PC-9 (cell line): ENCODE results near the gene ANXA8L1. TPM values are rescaled to one million over a fixed set of nuclear protein-coding genes. Genes with fewer than 3 reads are reported as not detected.
"Not testable (repeated sequence)": the region's sequence is repeated elsewhere in the genome, so short reads cannot be mapped to it uniquely, and the experiment has no call there.

Source experiments
- Bru-seq: library from RNA; stranded (reverse); fragments of 400-500 nt; gene quantifications from one replicate; lab custom pipeline; 2021; lab: Mats Ljungman, UMichigan
- BruChase-seq, 2 experiments: library from RNA; stranded (reverse); fragments of 400-500 nt; gene quantifications; one replicate each; lab custom pipeline; 2021; lab: Mats Ljungman, UMichigan
- BruUV-seq: library from RNA; stranded (reverse); fragments of 400-500 nt; replicated peaks from 2 replicates; lab custom pipeline; 2021; lab: Mats Ljungman, UMichigan
- CTCF ChIA-PET: fragments of 300-600 bp; sonication (Branson Sonifier 250); formaldehyde crosslinking; loops from one replicate; lab custom pipeline; 2022; ENCODE audit warnings: antibody characterized with exemption; lab: Charles Lee
- POLR2A ChIA-PET: fragments of 300-600 bp; sonication (Branson Sonifier 250); formaldehyde crosslinking; loops from one replicate; lab custom pipeline; 2022; ENCODE audit warnings: antibody characterized with exemption; ENCODE audit not compliant: unreplicated experiment; lab: Charles Lee
- DNase-seq, 2 experiments: peaks; one replicate each; pipeline versions ENCODE4 v3.0.0 to v3.0.0-alpha.2; 2015 to 2022; ENCODE audit warnings: mixed read lengths in 1 of 2
- H2AFZ ChIP-seq: fragments of 200-600 bp; sonication (generic); 2 replicates; pipeline ENCODE4 v1.8.1; 2017; ENCODE audit warnings: antibody characterized with exemption
- H3F3A ChIP-seq: fragments of 200-600 bp; sonication (generic); 2 replicates; pipeline ENCODE4 v1.8.1; 2017; ENCODE audit warnings: antibody characterized with exemption, mild to moderate bottlenecking, low read depth; ENCODE audit not compliant: insufficient read depth
- H3K27ac ChIP-seq: fragments of 200-600 bp; sonication (generic); 2 replicates; pipeline ENCODE4 v1.6.1; 2016; ENCODE audit warnings: mixed run types
- H3K27me3 ChIP-seq: fragments of 200-600 bp; sonication (generic); 2 replicates; pipeline ENCODE4 v1.6.1; 2016; ENCODE audit warnings: low read depth, mixed run types; ENCODE audit not compliant: insufficient read depth
- H3K36me3 ChIP-seq: fragments of 200-600 bp; sonication (generic); 2 replicates; pipeline ENCODE4 v1.6.1; 2016; ENCODE audit warnings: low read depth, mixed run types
- H3K4me1 ChIP-seq: fragments of 200-600 bp; sonication (generic); replicated peaks from 2 replicates; pipeline ENCODE4 v1.6.1; 2016; ENCODE audit warnings: mixed run types; ENCODE audit not compliant: insufficient read depth
- H3K4me2 ChIP-seq: fragments of 200-600 bp; sonication (generic); 2 replicates; pipeline ENCODE4 v1.6.1; 2017; ENCODE audit warnings: mixed run types
- H3K4me3 ChIP-seq: fragments of 200-600 bp; sonication (generic); 2 replicates; pipeline ENCODE4 v1.6.1; 2016; ENCODE audit warnings: mixed run types
- H3K79me2 ChIP-seq: fragments of 200-600 bp; sonication (generic); 2 replicates; pipeline ENCODE4 v1.6.1; 2017; ENCODE audit warnings: low read depth, mixed run types
- H3K9me2 ChIP-seq: fragments of 200-600 bp; sonication (generic); 2 replicates; pipeline ENCODE4 v1.8.1; 2017; ENCODE audit warnings: mild to moderate bottlenecking; ENCODE audit not compliant: insufficient read depth
- H3K9me3 ChIP-seq: fragments of 200-600 bp; sonication (generic); 2 replicates; pipeline ENCODE4 v1.8.1; 2016; ENCODE audit warnings: low read depth; ENCODE audit not compliant: insufficient read depth
- H4K20me1 ChIP-seq: fragments of 200-600 bp; sonication (generic); 2 replicates; pipeline ENCODE4 v1.8.1; 2017; ENCODE audit not compliant: insufficient read depth
- CTCF ChIP-seq: fragments of 200-600 bp; sonication (generic); conservative IDR thresholded peaks from 2 replicates; pipeline ENCODE4 v1.6.1; 2017; ENCODE audit warnings: mixed run types, antibody characterized with exemption, mild to moderate bottlenecking, moderate library complexity
- EZH2 ChIP-seq: fragments of 200-600 bp; sonication (generic); IDR thresholded peaks from 2 replicates; pipeline ENCODE4 v1.8.0; 2017; ENCODE audit warnings: antibody characterized with exemption, low read depth
- intact Hi-C: fragments of 100-400 bp; cut with micrococcal nuclease; formaldehyde crosslinking; loops from one replicate; pipeline ENCODE4 v1.10.0; 2022; ENCODE audit not compliant: unreplicated experiment
- long read RNA-seq: library from polyadenylated mRNA; stranded (forward); transcript quantifications from one replicate; pipeline ENCODE4 v2.0.0, GENCODE V29; 2022
- total RNA-seq: library from RNA; stranded (reverse); gene quantifications from 2 replicates; pipeline ENCODE4 v1.2.3, GENCODE V29; 2021

Gene ANXA8L1
- total RNA-seq (185 and 247 TPM in 2 replicates), Bru-seq, nascent RNA (percentile 90 among the genes with signal in this experiment), BruChase-seq, experiment 1, labeled RNA remaining after a 2-hour chase (percentile 99 among the genes with signal in this experiment), BruChase-seq, experiment 2, labeled RNA remaining after a 6-hour chase (percentile 99 among the genes with signal in this experiment)
- long read RNA-seq, transcript ANXA8L1-204 (12 exons, 1,109 nt) = major isoform, 246 of 340 reads
- long read RNA-seq, transcript ANXA8L1-202 (10 exons, 1,398 nt) = minor isoform, 14 of 340 reads
- long read RNA-seq, partial matches to known transcripts = 34 of 340 reads
- long read RNA-seq, other reads (novel, unspliced or antisense) = 45 of 340 reads

GRCh38 chr10:46375406-46375805, at the start of gene ANXA8L1:
ANXA8L1 (plus strand) TSS chr10:46375776; CDS start chr10:46375852, 76 bp downstream.
- DNase-seq = peak in 1 of 2 experiments; percentile 71
- H3F3A ChIP-seq, H2AFZ ChIP-seq, BruUV-seq, intact Hi-C loops, H3K36me3 ChIP-seq, H4K20me1 ChIP-seq, H3K27me3 ChIP-seq, POLR2A ChIA-PET, CTCF ChIA-PET, H3K79me2 ChIP-seq, H3K9me2 ChIP-seq, H3K9me3 ChIP-seq: not testable (repeated sequence)
- peak within 1 kb of the TSS; percentile 79 for H3K4me2 ChIP-seq
- H3K4me1 ChIP-seq = peaks cover 11% of the 10 kb centered on the region
- H3K4me3 ChIP-seq = peak within 1 kb of the TSS; percentile 50; the same call in 1 of the 2 replicates
- H3K27ac ChIP-seq = peak within 1 kb of the TSS; percentile 65

GRCh38 chr10:46326066-46326465, 49.5 kb upstream of the ANXA8L1 start:
- POLR2A ChIA-PET = no interaction called here
- Histone ChIP-seq H3F3A (no peaks in the 10 kb centered on the region), H4K20me1 (no peaks in the 10 kb centered on the region), H3K9me3 (no peaks in the 10 kb centered on the region), H3K4me3 (no peak overlapping the region), H3K36me3 (no peaks in the 10 kb centered on the region), H2AFZ (no peak overlapping the region), H3K79me2 (no peaks in the 10 kb centered on the region), H3K27me3 (no peaks in the 10 kb centered on the region), H3K27ac (no peak overlapping the region), H3K4me2 (peak overlapping the region; percentile 26; the same call in 1 of the 2 replicates), H3K9me2 (no peaks in the 10 kb centered on the region), H3K4me1 (peaks cover 19% of the 10 kb centered on the region)
- intact Hi-C loops = no loop called here
- TF ChIP-seq CTCF = no peak
- no peak for TF ChIP-seq EZH2
- CTCF ChIA-PET = no interaction called here
- DNase-seq = no peak
- BruUV-seq = no TSS peak

GRCh38 chr10:46326971-46327370, 48.6 kb upstream of the ANXA8L1 start:
- Histone ChIP-seq H3F3A (no peaks in the 10 kb centered on the region), H3K36me3 (no peaks in the 10 kb centered on the region), H4K20me1 (no peaks in the 10 kb centered on the region), H3K4me2 (no peak overlapping the region), H3K79me2 (no peaks in the 10 kb centered on the region), H3K9me2 (no peaks in the 10 kb centered on the region), H2AFZ (no peak overlapping the region), H3K4me1 (peaks cover 19% of the 10 kb centered on the region), H3K27ac (no peak overlapping the region), H3K4me3 (no peak overlapping the region), H3K27me3 (no peaks in the 10 kb centered on the region), H3K9me3 (no peaks in the 10 kb centered on the region)
- no TSS peak for BruUV-seq
- TF ChIP-seq CTCF = no peak
- no peak for TF ChIP-seq EZH2
- CTCF ChIA-PET = no interaction called here
- intact Hi-C loops = no loop called here
- POLR2A ChIA-PET = no interaction called here
- no peak for DNase-seq
